Lung microvascular endothelial cell (primary cell): ENCODE results near the gene ACTR3C. TPM values are rescaled to one million over a fixed set of nuclear protein-coding genes. Genes with fewer than 3 reads are reported as not detected.
"Not testable (repeated sequence)": the region's sequence is repeated elsewhere in the genome, so short reads cannot be mapped to it uniquely, and the experiment has no call there.

Experiments
- DNase-seq, 2 donors: peaks; one replicate each; pipeline versions ENCODE4 v3.0.0 to v3.0.0-alpha.2; 2010; ENCODE audit warnings: low read depth in 2 of 2
- total RNA-seq: library from RNA; depleted of rRNA; stranded (reverse); fragments of >200 nt; gene quantifications from 2 replicates; pipeline ENCODE4 v1.2.1, GENCODE V29; 2014

ACTR3C gene
- total RNA-seq, 1 donor from 2014 or later = 8.3 TPM

- DNase-seq = no peak
These were observed 9.5 kb downstream of the ACTR3C start for GRCh38 chr7:150313870-150314269.

DNA sequence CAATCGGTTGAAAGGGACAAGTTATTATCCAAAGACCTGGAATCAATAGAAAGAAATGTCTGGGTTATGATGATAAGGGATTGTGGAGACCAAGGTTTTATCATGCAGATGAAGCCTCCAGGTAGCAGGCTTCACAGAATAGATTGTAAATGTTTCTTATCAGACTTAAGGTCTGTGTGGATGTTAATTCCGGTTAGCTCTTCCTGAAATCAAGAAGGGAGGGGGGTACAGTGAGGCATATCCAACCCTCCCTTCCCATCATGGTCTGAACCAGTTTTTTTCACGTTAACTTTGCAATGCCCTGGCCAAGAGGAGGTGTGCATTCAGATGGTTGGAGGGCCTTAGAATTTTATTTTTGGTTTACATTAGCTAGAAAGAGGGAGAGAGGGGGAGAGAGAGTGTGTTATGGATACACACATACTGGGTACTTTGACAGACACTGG is 10.0 kb downstream of the ACTR3C start:
- no peak for DNase-seq

DNA sequence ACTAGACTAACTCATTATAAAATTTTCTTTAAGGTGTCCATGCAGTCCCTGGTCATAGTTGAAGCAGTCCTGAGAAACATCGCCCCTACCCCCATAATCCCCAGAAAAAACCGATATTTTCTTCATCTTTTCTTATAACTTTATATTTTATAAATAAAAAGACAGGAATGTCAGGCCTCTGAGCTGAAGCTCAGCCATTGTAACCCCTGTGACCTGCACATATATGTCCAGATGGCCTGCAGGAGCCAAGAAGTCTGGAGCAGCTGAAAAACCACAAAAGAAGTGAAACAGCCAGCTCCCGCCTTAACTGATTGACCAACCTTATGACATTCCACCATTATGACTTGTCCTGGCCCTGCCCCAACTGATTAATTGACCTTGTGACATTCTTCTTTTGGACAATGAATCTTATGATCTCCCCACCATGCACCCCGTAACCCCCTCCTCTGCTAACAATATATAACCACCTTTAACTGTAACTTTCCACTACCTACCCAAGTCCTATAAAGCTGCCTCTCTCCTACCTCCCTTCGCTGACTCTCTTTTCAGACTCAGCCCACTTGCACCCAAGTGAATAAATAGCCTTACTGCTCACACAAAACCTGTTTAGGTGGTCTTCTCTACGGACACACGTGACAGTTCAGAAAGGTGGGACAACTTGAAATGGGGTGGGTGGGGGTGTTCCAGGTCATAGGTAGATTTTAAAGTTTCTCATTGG is 10.5 kb downstream of the ACTR3C start:
- not testable (repeated sequence) for DNase-seq

DNA sequence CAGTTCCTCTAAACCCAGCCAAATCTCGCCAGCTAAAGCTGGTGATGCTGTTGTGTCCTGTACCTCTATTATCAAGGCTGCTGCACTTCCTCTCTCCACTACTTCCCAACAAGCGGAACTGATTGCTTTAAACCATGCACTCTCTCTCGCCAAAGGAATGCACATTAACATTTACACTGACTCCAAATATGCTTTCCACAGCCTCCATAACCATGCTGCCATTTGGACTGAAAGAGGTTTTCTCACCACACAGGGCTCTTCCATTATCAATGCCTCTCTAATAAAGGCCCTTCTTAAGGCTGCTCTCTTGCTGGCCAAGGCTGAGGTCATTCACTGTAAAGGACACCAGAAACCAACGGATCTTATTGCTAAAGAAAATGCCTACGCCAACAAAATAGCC is 11.6 kb downstream of the ACTR3C start:
- no peak for DNase-seq

GRCh38 chr7:150311146-150311545 is 12.2 kb downstream of the ACTR3C start:
- no peak for DNase-seq

DNA sequence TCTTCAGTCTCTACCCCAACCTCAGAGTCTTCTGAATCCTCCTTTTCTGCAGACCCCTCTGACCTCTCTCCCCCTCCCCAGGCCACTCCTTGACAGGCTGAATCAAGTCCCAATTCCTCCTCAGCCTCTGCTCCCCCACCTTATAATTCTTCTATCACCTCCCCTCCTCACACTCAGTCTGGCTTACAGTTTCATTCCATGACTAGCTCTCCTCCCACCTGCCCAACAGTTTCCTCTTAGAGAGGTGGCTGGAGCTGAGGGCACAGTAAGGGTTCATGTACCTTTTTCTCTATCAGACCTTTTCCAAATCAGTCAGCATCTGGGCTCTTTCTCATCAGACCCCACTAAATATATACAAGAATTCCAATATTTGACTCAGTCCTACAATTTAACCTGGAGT is 14.8 kb downstream of the ACTR3C start:
- DNase-seq = no peak

DNA sequence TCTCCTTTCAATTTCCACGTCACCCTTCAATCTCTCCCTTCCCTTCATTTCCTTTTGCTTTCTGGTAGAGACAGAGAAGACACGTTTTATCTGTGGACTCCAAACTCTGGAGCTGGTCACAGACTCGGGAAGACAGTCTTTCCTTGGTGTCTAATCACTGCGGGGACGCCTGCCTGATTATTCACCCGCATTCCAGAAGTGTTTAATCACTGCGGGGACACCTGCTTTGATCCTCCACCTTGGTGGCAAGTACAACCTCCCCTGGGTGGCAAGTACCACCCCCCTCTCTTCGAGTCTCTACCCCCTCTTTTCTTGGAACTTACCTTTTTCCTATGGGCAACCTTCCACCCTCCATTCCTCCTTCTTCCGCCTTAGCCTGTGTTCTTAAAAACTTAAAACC is 15.4 kb downstream of the ACTR3C start:
- DNase-seq = no peak

DNA sequence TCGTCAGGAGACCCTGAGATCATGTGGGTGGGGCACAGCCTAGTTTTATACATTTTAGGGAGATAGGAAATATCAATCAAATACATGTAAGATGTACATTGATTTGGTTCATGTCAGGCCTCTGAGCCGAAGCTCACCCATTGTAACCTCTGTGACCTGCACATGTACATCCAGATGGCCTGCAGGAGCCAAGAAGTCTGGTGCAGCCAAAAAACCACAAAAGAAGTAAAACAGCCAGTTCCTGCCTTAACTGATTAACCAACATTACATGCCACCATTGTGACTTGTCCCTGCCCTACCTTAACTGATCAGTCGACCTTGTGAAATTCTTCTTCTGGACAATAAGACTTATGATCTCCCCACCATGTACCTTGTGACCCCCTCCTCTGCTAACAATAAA is 16.2 kb downstream of the ACTR3C start:
- DNase-seq = no peak

DNA sequence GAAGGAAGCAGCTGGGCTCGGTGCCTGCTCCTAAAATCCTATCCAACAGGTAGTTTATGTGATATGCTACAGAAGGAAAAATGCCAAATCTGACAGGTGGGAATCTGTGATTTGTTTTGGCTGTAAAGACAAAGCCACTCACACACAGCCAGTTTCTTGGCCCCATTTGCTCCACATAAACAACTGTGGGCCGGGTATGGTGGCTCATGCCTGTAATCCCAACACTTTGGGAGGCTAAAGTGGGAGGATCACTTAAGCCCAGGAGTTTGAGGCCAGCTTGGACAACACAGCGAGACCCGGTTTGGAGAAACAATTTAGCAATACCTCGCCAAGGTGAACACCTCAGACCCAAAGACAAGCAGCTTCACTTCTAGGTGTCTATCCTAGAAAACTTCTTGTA is 17.0 kb downstream of the ACTR3C start:
- not testable (repeated sequence) for DNase-seq

GRCh38 chr7:150305903-150306284 is 17.5 kb downstream of the ACTR3C start:
- not testable (repeated sequence) for DNase-seq

DNA sequence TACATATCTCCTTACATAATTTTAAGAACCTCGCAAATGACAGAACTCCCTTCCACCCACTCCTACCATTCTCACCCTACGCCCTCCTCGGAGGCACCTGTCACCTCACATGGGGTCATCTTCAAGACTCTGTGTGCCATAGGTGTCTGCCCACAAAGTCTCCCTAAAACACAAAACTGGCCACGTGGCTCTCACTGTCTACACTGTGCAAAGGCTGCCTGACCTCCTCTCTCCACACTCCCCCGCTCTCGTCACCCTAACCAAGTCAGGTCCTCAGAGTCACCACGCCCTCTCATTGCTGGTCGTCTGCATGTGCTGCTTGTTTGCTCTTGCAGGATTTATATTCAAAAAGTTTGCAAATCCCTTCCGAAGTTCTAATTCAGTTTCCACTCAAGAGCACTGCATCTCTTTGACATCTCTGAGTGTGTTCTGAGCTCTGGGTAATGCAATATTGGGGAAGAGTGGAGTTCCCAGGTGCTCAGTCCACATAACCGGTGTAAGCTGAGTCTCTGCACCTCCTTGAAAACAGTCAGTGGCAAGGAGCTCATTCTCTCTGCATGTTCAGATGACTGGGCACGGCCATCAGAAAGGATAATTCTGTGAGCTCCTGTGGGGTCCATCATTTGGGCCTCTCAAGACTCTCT is 18.0 kb downstream of the ACTR3C start:
- not testable (repeated sequence) for DNase-seq

- not testable (repeated sequence) for DNase-seq
These were observed 18.7 kb downstream of the ACTR3C start for GRCh38 chr7:150304499-150305258.

DNA sequence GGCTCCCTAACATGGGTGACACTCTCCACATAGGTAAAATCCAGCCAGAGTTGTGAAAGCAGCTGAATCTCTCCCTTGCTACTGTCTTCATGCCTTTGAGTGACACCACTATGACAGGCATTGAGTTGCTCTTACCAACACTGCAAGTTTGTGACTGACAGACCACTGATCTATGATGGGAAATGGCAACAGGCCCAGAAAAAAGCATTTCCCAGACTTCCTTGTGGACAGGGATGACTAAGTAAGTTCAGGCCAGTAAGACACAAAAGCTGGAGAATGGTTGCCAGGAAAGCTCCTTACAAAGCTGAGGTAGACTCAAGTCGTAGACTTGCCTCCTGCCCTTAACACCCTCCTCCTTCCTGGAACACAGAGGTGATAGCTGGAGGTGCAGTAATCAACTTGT is 20.4 kb downstream of the ACTR3C start:
- peak in 1 of 2 donors; percentile 64 for DNase-seq

- DNase-seq = not testable (repeated sequence)
These were observed 25.4 kb downstream of the ACTR3C start for GRCh38 chr7:150297978-150298377.

GRCh38 chr7:150296802-150297201 is 26.5 kb downstream of the ACTR3C start:
- not testable (repeated sequence) for DNase-seq

- DNase-seq = not testable (repeated sequence)
These were observed 27.7 kb downstream of the ACTR3C start for GRCh38 chr7:150295614-150296013.

- DNase-seq = not testable (repeated sequence)
These were observed 28.3 kb downstream of the ACTR3C start for GRCh38 chr7:150295027-150295426.

- not testable (repeated sequence) for DNase-seq
These were observed 33.0 kb downstream of the ACTR3C start for GRCh38 chr7:150290317-150290716.

DNA sequence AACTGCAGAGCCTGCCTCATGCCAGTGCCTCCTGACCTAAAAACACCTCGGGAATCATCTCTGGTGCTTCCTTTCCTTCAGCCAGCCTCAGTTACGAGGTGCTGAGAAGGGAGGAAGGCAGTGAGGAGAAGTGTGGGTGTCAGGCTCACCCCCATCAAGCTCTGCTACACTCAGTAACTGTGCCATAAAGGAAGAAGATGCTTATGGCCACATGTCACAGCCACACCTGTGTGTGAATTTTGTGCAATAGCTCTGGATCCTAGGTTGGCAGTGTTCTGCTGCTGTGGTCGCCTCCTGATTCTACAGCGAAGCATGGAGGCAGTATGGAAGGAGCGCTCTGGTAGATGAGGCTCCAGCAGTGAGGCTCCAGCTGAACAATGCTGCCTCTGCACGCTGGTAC is 34.5 kb downstream of the ACTR3C start:
- not testable (repeated sequence) for DNase-seq

GRCh38 chr7:150287815-150288214 is 35.5 kb downstream of the ACTR3C start:
- not testable (repeated sequence) for DNase-seq

- DNase-seq = peak; percentile 5 to 19
These were observed 37.2 kb downstream of the ACTR3C start for GRCh38 chr7:150285849-150286754.
